ENCODE data around the gene DCHS2. TPM values are rescaled to one million over a fixed set of nuclear protein-coding genes. Genes with fewer than 3 reads are reported as not detected.

Gene DCHS2
- 0.02 and 0.15 TPM in 2 replicates for total RNA-seq (2021)
- Bru-seq, nascent RNA = percentile 5 among the genes with signal in this experiment
- percentile 6 among the genes with signal in this experiment for BruChase-seq, experiment 1, labeled RNA remaining after a 2-hour chase
- percentile 4 among the genes with signal in this experiment for BruChase-seq, experiment 2, labeled RNA remaining after a 6-hour chase
- long read RNA-seq = 0 reads

DNA sequence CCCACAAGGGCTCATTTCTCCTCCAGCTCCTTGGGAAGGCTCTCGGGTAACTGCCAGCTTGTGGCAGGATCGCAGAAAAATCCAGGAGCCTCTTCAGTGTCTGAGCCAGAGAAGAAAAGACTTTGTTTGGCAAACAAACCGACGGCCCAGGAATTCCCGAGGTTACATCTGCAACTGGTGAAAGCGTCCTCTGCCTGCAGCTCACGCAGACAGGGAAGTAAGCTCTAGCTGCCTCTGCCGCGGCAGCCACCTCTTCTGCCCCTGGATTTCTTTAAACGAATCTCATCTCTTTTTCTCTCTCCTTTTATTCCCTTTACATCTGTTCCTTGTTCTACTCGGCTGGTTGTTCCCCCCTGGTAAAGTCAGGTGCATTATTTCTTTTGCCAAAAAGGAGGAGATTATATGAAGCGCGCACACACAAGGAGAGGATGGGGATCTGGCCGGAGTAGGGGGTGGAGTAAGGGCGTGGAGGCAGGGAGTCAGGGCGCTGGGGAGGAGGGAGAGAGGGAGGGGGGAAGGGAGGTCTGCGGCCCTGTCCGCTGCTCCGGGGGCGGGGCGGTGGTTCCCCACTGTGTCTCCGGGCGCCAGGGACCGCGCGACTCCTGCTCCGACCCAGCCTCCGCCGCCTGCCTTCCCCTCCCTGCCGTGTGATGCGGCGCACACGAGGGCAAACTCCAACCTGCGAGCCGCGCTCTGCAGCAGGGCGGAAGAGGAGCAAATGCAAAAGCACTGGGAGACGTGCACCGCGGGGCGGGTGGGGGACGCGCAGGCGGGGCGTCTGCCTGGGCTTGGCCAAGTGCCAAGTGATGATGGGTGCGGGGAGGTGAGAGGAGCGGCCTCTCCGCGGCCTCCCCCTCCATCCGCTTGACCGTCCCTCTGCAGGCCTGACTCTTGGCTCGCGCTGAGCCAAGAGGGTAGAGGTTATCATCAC, at the start of gene DCHS2:
Gene DCHS2, minus strand, starts transcription at position 459 of the 931 bp plus-strand sequence. Its CDS starts 444 bp downstream, at position 15.
- intact Hi-C loops (cut with micrococcal nuclease; ENCODE audit: unreplicated experiment) = no loop called here
- Histone ChIP-seq H3K4me1 (replicated peaks; ENCODE audit: insufficient read depth) (no peaks in the 10 kb centered on the region), H3F3A (ENCODE audit: insufficient read depth, low read depth) (no peaks in the 10 kb centered on the region), H3K27me3 (ENCODE audit: insufficient read depth, low read depth) (no peaks in the 10 kb centered on the region), H2AFZ (no peak within 1 kb of the TSS), H3K79me2 (ENCODE audit: low read depth) (no peaks in the 10 kb centered on the region), H4K20me1 (ENCODE audit: insufficient read depth) (no peaks in the 10 kb centered on the region), H3K9me2 (ENCODE audit: insufficient read depth) (no peaks in the 10 kb centered on the region), H3K4me3 (no peak within 1 kb of the TSS), H3K9me3 (ENCODE audit: insufficient read depth, low read depth) (no peaks in the 10 kb centered on the region), H3K4me2 (0 out of 2 replicates have a peak within 1 kb of the TSS, but pooled peaks have one; percentile 36), H3K36me3 (ENCODE audit: low read depth) (no peaks in the 10 kb centered on the region), H3K27ac (no peak within 1 kb of the TSS)
- BruUV-seq (replicated peaks) = no TSS peak
- ChIA-PET POLR2A (ENCODE audit: unreplicated experiment) (no interaction called here), CTCF (no interaction called here)
- TF ChIP-seq EZH2 (IDR thresholded peaks at IDR 0.05; ENCODE audit: low read depth) = no peak
- TF ChIP-seq, protein P1, sequence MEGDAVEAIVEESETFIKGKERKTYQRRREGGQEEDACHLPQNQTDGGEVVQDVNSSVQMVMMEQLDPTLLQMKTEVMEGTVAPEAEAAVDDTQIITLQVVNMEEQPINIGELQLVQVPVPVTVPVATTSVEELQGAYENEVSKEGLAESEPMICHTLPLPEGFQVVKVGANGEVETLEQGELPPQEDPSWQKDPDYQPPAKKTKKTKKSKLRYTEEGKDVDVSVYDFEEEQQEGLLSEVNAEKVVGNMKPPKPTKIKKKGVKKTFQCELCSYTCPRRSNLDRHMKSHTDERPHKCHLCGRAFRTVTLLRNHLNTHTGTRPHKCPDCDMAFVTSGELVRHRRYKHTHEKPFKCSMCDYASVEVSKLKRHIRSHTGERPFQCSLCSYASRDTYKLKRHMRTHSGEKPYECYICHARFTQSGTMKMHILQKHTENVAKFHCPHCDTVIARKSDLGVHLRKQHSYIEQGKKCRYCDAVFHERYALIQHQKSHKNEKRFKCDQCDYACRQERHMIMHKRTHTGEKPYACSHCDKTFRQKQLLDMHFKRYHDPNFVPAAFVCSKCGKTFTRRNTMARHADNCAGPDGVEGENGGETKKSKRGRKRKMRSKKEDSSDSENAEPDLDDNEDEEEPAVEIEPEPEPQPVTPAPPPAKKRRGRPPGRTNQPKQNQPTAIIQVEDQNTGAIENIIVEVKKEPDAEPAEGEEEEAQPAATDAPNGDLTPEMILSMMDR (conservative IDR thresholded peaks at IDR 0.05) = no peak
- DNase-seq = peak in 1 of 2 experiments; percentile 14

DNA sequence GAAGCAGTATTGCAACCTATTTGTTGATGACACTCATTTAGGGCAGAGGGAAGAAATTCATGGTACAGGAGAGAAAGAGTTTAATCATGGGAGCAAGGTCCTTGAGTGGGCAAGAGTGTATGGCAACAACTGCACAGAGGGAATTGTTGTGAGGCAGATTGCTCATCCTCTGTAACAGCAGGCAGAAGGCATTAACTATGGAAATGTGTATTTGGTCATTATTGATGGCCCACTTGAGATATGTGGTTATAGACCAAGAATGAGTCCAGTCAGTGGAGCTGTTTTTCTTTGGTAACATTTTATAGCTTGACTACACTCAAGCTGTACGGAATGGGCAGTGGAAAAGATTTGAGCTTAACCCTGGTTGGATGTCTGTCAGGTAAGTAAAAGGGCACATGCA, 42.7 kb upstream of the DCHS2 start:
- no peaks in the 10 kb centered on the region for H3K79me2 ChIP-seq (ENCODE audit: low read depth)
- H3K4me3 ChIP-seq = no peak overlapping the region
- DNase-seq = no peak
- no peak overlapping the region for H3K4me2 ChIP-seq
- ChIA-PET CTCF (no interaction called here), POLR2A (ENCODE audit: unreplicated experiment) (no interaction called here)
- H2AFZ ChIP-seq = no peak overlapping the region
- H3K9me2 ChIP-seq (ENCODE audit: insufficient read depth) = no peaks in the 10 kb centered on the region
- H3F3A ChIP-seq (ENCODE audit: insufficient read depth, low read depth) = no peaks in the 10 kb centered on the region
- TF ChIP-seq EZH2 (IDR thresholded peaks at IDR 0.05; ENCODE audit: low read depth) = no peak
- TF ChIP-seq, protein P1 (conservative IDR thresholded peaks at IDR 0.05) = no peak
- peaks cover 6% of the 10 kb centered on the region; the same call in 1 of the 2 replicates for H3K36me3 ChIP-seq (ENCODE audit: low read depth)
- 0 out of 2 replicates have a peak, but pooled peaks cover 3% of the 10 kb centered on the region for H4K20me1 ChIP-seq (ENCODE audit: insufficient read depth)
- intact Hi-C loops (cut with micrococcal nuclease; ENCODE audit: unreplicated experiment) = no loop called here
- BruUV-seq (replicated peaks) = no TSS peak
- no peaks in the 10 kb centered on the region for H3K4me1 ChIP-seq (replicated peaks; ENCODE audit: insufficient read depth)
- no peak overlapping the region for H3K27ac ChIP-seq
- no peaks in the 10 kb centered on the region for H3K27me3 ChIP-seq (ENCODE audit: insufficient read depth, low read depth)
- H3K9me3 ChIP-seq (ENCODE audit: insufficient read depth, low read depth) = no peaks in the 10 kb centered on the region

DNA sequence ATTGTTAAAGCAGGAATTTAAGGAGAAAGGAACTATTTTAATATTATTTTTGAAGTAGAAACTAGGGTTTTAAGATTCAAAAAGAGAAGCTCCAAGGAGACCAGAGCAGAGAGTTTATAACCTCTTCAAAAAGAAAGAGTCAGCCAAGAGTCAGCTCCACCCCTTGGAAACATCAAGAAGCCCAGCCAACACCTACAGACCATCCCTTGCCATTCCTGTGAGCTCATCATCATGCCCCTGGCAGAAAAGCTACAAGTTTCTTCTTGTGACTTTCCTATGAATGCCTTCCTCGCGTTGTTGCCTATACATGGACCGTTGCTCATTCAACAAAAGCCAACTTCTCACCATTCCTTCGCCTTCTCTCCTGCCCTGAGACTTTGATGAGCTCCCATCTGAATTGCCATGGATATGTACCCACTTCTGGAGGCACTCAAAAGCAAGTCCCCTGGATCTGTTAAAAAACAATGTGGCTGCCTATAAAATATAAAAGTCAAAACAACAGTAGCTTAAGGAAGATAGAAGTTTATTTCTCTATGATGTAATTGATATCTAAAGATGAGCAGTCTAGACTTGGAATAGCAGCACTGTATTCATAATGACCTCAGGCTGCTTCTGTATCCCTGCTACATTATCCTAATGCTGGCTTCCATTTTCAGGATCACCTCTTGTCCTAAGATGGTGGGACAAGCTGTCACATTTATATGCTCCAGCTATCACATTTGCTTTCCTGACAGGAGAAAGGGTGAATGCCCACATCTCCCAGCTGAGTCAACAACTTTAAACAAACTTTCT, 38.3 kb upstream of the DCHS2 start:
- Histone ChIP-seq H3F3A (ENCODE audit: insufficient read depth, low read depth) (no peaks in the 10 kb centered on the region), H2AFZ (no peak overlapping the region), H3K9me3 (ENCODE audit: insufficient read depth, low read depth) (no peaks in the 10 kb centered on the region), H3K9me2 (ENCODE audit: insufficient read depth) (no peaks in the 10 kb centered on the region), H3K4me2 (no peak overlapping the region), H3K4me1 (replicated peaks; ENCODE audit: insufficient read depth) (no peaks in the 10 kb centered on the region), H3K27ac (no peak overlapping the region), H3K79me2 (ENCODE audit: low read depth) (no peaks in the 10 kb centered on the region), H4K20me1 (ENCODE audit: insufficient read depth) (no peaks in the 10 kb centered on the region), H3K27me3 (ENCODE audit: insufficient read depth, low read depth) (no peaks in the 10 kb centered on the region), H3K4me3 (no peak overlapping the region), H3K36me3 (ENCODE audit: low read depth) (no peaks in the 10 kb centered on the region)
- ChIA-PET POLR2A (ENCODE audit: unreplicated experiment) (no interaction called here), CTCF (interaction anchor here (0.6 kb wide), 1 partner anchor 744 kb away, joined by 12 read pairs; no protein-coding TSS in a partner anchor)
- TF ChIP-seq EZH2 (IDR thresholded peaks at IDR 0.05; ENCODE audit: low read depth) = no peak
- TF ChIP-seq, protein P1 (conservative IDR thresholded peaks at IDR 0.05) = no peak
- intact Hi-C loops (cut with micrococcal nuclease; ENCODE audit: unreplicated experiment) = no loop called here
- no TSS peak for BruUV-seq (replicated peaks)
- no peak for DNase-seq
